Uterus (tissue), 4 donors: ENCODE measurements around the gene XAF1. TPM values are rescaled to one million over a fixed set of nuclear protein-coding genes. Genes with fewer than 3 reads are reported as not detected.
A peak's percentile ranks its signal among the peaks of the same experiment; 100 is the strongest.

Experiments
- DNase-seq, 2 donors: peaks; one replicate each; pipeline ENCODE4 v3.0.0-alpha.2; 2019 to 2020
- H3K27ac ChIP-seq, 2 donors: fragments of 200-600 bp; sonication (generic); 1 replicate in 1 of 2; 2 replicates in 1 of 2; pipeline ENCODE4 v1.5.1; 2016 to 2018
- H3K27me3 ChIP-seq, 2 donors: fragments of 200-600 bp; sonication (generic); one replicate each; pipeline ENCODE4 v1.5.1; 2018 to 2019; ENCODE audit warnings: control low read depth in 1 of 2
- H3K36me3 ChIP-seq, 2 donors: fragments of 200-600 bp; sonication (generic); one replicate each; pipeline ENCODE4 v1.5.1; 2019; ENCODE audit warnings: control low read depth in 1 of 2
- H3K4me1 ChIP-seq, 2 donors: fragments of 200-600 bp; sonication (generic); one replicate each; pipeline ENCODE4 v1.5.1; 2018 to 2019; ENCODE audit warnings: control low read depth in 1 of 2
- H3K4me3 ChIP-seq, 2 donors: fragments of 200-600 bp; sonication (generic); 1 replicate in 1 of 2; 2 replicates in 1 of 2; pipeline ENCODE4 v1.5.1; 2018 to 2019; ENCODE audit warnings: mild to moderate bottlenecking in 1 of 2
- H3K9me3 ChIP-seq, 2 donors: fragments of 200-600 bp; sonication (generic); one replicate each; pipeline ENCODE4 v1.5.1; 2019; ENCODE audit warnings: control low read depth in 1 of 2
- POLR2A ChIP-seq, 2 donors: fragments of 450-650 bp; IDR thresholded peaks; one replicate each; pipeline ENCODE4 v1.6.1; 2016; ENCODE audit warnings: antibody characterized with exemption in 2 of 2, mild to moderate bottlenecking in 1 of 2, moderate library complexity in 1 of 2
- intact Hi-C: fragments of 100-400 bp; cut with DNase I; formaldehyde crosslinking; loops from one replicate; pipeline ENCODE4 v1.15.1; 2023; ENCODE audit warnings: low total_unique reads
- total RNA-seq, 4 donors: library from RNA; depleted of rRNA in 3 of 4; stranded (reverse); fragments of >200 nt in 3 of 4; gene quantifications; one replicate each; pipeline versions ENCODE4 v1.1.0 to v1.2.4, GENCODE V29; 2014 to 2023
- TF ChIP-seq, protein P1 (sequence below), 4 experiments: fragments of 200-600 bp in 2 of 4; fragments of 450-650 bp in 2 of 4; sonication (generic) in 2 of 4; IDR thresholded peaks; one replicate each; pipeline ENCODE4 v1.5.1; 2016 to 2019; ENCODE audit warnings: antibody characterized with exemption in 4 of 4, mild to moderate bottlenecking in 2 of 4, moderate library complexity in 1 of 4
- donor health status: DM: yes; HTN: yes; CAD: no.

XAF1 gene, protein sequence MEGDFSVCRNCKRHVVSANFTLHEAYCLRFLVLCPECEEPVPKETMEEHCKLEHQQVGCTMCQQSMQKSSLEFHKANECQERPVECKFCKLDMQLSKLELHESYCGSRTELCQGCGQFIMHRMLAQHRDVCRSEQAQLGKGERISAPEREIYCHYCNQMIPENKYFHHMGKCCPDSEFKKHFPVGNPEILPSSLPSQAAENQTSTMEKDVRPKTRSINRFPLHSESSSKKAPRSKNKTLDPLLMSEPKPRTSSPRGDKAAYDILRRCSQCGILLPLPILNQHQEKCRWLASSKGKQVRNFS
- 100 to 1,000 TPM in 1 of 4 donors, 10 to 100 TPM in 3; 16.5 to 139 (median 63.9) TPM for total RNA-seq

DNA sequence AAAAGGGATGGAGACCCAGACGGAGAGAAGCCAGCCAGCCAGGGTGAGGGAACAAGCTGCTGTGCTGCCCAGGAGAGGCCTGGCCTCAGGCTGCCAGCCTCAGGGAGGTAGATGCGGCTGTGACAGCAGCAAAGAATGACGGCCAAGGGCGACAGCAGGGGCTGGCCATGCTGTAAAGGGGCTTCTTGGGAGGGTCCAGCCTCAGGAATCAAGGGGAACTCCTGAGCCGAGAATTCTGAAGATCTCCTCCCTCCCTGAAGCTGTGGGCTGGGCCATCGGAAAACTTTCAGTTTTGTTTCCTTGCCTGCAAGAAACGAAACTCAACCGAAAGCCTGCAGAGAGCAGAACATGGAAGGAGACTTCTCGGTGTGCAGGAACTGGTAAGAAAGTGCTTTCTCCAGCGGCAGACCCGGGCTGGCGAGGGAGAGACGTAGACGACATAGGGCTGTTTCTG is at the start of gene XAF1:
TSS of gene XAF1 (plus strand) at position 316 of the 454 bp plus-strand sequence. CDS start at position 349, 33 bp downstream.
- peak within 1 kb of the TSS; percentile 89 to 93 for H3K27ac ChIP-seq
- no peaks in the 10 kb centered on the region for H3K27me3 ChIP-seq
- peaks cover 0 to 14% of the 10 kb centered on the region in 2 donors for H3K4me1 ChIP-seq
- TF ChIP-seq POLR2A (IDR thresholded peaks at IDR 0.05), result no peak
- TF ChIP-seq, protein P1, sequence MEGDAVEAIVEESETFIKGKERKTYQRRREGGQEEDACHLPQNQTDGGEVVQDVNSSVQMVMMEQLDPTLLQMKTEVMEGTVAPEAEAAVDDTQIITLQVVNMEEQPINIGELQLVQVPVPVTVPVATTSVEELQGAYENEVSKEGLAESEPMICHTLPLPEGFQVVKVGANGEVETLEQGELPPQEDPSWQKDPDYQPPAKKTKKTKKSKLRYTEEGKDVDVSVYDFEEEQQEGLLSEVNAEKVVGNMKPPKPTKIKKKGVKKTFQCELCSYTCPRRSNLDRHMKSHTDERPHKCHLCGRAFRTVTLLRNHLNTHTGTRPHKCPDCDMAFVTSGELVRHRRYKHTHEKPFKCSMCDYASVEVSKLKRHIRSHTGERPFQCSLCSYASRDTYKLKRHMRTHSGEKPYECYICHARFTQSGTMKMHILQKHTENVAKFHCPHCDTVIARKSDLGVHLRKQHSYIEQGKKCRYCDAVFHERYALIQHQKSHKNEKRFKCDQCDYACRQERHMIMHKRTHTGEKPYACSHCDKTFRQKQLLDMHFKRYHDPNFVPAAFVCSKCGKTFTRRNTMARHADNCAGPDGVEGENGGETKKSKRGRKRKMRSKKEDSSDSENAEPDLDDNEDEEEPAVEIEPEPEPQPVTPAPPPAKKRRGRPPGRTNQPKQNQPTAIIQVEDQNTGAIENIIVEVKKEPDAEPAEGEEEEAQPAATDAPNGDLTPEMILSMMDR (IDR thresholded peaks at IDR 0.05), result no peak
- H3K4me3 ChIP-seq, result peak within 1 kb of the TSS; percentile 59 to 61
- intact Hi-C loops, result no loop called here
- DNase-seq, result peak; percentile 36 to 45
- H3K36me3 ChIP-seq, result no peaks in the 10 kb centered on the region
- H3K9me3 ChIP-seq, result no peaks in the 10 kb centered on the region

DNA sequence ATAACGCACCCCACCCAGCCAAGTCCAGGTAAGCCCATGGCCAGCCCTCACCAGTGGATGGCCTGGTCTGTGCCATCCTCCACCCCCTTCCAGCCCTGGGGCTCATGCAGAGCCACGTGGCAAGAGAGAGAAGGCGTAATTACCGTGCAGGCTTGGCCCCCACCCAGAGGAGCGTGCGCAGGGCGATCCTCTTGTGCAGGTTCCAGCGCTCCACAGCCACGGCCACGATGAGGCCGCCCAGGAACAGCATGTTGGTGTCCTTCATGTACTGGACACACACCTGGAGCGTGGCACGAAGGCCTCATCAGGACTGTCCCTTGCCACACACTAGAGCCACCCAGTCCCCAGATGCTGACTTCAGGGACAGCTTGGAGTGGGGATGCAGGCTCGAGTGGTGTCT is 49.3 kb upstream of the XAF1 start:
- Histone ChIP-seq H3K4me3 (no peak overlapping the region), H3K27ac (no peak overlapping the region), H3K36me3 (no peaks in the 10 kb centered on the region), H3K9me3 (no peaks in the 10 kb centered on the region), H3K27me3 (no peaks in the 10 kb centered on the region), H3K4me1 (no peaks in the 10 kb centered on the region)
- intact Hi-C loops, result no loop called here
- no peak for DNase-seq
- TF ChIP-seq, protein P1 (IDR thresholded peaks at IDR 0.05), result no peak
- TF ChIP-seq POLR2A (IDR thresholded peaks at IDR 0.05), result no peak

DNA sequence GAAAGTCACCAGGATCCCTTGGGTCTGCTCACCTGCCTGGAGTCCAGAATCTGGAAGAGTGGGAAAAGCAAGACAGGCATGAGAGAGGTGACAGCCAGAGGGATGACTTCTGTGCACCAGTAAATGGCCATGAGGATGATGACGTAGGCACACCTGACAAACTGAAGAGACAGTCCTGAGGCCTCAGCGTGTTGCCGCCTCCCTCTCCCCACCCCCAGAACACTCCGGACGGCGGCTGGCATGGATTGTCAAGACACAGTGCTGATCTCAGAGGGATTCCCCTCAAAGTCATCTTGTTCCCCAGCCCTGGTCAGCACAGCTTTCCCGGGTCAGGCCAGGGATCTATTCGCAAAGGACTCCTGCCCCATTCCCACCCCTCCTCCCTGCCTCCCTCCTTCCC is 48.9 kb upstream of the XAF1 start:
- DNase-seq, result no peak
- Histone ChIP-seq H3K4me3 (no peak overlapping the region), H3K9me3 (no peaks in the 10 kb centered on the region), H3K4me1 (no peaks in the 10 kb centered on the region), H3K27me3 (no peaks in the 10 kb centered on the region), H3K36me3 (no peaks in the 10 kb centered on the region), H3K27ac (no peak overlapping the region)
- intact Hi-C loops, result no loop called here
- TF ChIP-seq, protein P1 (IDR thresholded peaks at IDR 0.05), result no peak
- TF ChIP-seq POLR2A (IDR thresholded peaks at IDR 0.05), result no peak

DNA sequence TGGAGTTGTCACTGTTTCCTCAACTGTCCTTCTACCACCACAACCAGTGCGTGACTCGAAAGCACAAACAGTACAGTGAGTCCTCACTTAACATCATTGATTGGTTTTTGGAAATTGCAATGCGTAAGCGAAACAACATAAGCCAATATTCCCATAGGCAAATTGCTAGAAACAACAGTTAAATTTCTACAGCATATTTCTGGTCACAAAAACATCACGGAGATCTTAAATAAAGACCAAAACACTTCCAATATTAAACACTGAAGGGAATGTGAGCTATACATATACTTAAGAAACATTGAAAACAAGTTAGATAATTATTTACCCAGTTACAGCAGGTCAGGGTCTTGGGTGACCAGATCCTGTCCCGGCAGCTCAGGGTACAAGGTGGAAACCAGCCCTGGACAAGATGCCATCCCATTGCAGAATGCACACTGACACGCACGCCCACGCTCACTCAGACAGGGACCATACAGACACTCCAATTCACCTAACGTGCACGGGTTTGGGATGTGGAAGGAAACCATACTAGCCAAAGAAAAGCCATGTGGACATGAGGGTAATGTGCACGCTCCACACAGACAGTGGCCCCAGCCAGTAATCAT is 47.4 kb upstream of the XAF1 start:
- intact Hi-C loops, result no loop called here
- Histone ChIP-seq H3K27me3 (peaks cover 0 to 9% of the 10 kb centered on the region in 2 donors), H3K36me3 (no peaks in the 10 kb centered on the region), H3K4me1 (no peaks in the 10 kb centered on the region), H3K9me3 (no peaks in the 10 kb centered on the region), H3K4me3 (no peak overlapping the region), H3K27ac (no peak overlapping the region)
- no peak for DNase-seq
- no peak for TF ChIP-seq POLR2A (IDR thresholded peaks at IDR 0.05)
- TF ChIP-seq, protein P1 (IDR thresholded peaks at IDR 0.05), result no peak

DNA sequence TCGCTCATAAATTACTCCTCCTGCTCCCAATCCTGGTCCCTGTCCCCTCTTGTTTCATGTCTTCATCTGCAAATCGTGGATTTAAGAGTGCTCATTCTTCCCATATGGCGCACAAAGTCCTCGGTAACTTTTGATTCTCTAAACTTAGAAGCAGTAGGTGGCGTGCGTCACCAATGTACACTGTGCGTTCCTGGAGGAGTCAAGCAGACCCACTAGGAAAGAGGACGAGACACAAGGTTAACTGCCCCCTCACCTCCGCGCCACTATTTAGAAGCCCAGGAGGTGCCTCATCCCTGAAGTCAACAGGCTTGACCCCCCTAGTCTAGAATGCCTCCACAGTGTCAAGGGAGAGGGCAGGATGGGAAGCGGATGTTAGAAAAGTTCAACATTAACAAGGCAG is 45.5 kb upstream of the XAF1 start:
- intact Hi-C loops, result no loop called here
- TF ChIP-seq, protein P1 (IDR thresholded peaks at IDR 0.05), result no peak
- TF ChIP-seq POLR2A (IDR thresholded peaks at IDR 0.05), result no peak
- peaks cover 0 to 9% of the 10 kb centered on the region in 2 donors for H3K27me3 ChIP-seq

More for the DNA sequence above, 45.5 kb upstream of the XAF1 start:
- Histone ChIP-seq H3K9me3 (peaks cover 0 to 3% of the 10 kb centered on the region in 2 donors), H3K4me3 (no peak overlapping the region), H3K27ac (no peak overlapping the region), H3K4me1 (no peaks in the 10 kb centered on the region), H3K36me3 (no peaks in the 10 kb centered on the region)
- no peak for DNase-seq
